Measurements from ENCODE around the gene AGFG2.

DNA sequence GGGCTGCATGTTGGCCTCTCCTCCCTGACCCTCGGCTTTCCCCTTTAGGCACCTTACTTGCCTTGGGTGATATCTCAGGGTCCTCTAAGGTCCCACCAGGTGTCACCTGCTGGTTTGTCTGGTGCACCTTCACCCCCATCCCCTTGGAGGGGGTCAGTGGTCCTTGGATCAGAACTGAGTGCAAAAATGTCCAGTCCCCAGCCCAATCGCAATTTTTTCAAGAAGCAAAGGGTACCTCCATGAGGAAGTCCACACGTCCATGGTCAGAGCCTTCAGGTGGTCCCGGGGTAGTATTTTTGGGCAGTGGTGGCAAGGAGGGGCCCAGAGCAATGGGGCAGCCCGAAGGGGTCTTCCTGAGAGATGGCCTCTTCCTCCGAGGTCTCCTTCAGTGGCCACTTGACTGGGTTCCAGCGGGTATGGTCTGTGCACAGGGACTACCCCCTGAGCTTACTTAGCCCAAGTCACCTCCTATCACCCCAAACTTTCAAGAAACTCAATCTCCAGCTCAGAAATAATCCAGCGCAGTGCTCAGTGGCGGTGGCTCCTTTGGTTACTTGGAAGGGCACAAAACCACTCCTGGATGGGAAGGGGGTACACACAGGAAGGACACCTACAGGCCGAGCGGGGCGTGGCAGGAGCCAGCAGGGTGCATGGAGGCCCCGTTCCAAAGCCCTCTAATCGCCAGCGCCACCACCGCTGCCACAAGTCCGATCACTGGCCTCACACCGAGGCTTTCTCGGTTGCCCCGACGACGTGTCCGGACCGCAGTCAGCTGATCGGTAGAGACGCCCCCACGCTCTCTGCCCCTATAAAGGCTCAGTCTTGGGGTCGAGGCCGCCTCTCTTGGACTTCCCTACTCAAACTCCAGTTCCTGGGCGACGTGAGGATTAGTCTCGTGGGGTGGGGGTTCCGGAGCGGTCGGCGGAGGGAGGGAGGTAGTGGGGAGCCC, 30.2 kb downstream of the AGFG2 start:
- TF ChIP-seq CTCF (IDR thresholded peaks at IDR 0.05; ENCODE audit: low read depth, low read length, missing input control) (peak; percentile 77), RAD21 (IDR thresholded peaks at IDR 0.05) (peak; percentile 60 to 66), REST (IDR thresholded peaks at IDR 0.05) (peak; percentile 82), YY1 (IDR thresholded peaks at IDR 0.05) (peak; percentile 61), EGR1 (IDR thresholded peaks at IDR 0.05; ENCODE audit: low read depth in 2 of 2) (peak in 1 of 2 donors; percentile 83), JUND (IDR thresholded peaks at IDR 0.05) (no peak), HNF4A (conservative IDR thresholded peaks at IDR 0.05) (peak; percentile 53 to 69), FOXA1 (IDR thresholded peaks at IDR 0.05) (no peak), MAX (IDR thresholded peaks at IDR 0.05) (peak; percentile 45)
- TF ChIP-seq, protein P1, sequence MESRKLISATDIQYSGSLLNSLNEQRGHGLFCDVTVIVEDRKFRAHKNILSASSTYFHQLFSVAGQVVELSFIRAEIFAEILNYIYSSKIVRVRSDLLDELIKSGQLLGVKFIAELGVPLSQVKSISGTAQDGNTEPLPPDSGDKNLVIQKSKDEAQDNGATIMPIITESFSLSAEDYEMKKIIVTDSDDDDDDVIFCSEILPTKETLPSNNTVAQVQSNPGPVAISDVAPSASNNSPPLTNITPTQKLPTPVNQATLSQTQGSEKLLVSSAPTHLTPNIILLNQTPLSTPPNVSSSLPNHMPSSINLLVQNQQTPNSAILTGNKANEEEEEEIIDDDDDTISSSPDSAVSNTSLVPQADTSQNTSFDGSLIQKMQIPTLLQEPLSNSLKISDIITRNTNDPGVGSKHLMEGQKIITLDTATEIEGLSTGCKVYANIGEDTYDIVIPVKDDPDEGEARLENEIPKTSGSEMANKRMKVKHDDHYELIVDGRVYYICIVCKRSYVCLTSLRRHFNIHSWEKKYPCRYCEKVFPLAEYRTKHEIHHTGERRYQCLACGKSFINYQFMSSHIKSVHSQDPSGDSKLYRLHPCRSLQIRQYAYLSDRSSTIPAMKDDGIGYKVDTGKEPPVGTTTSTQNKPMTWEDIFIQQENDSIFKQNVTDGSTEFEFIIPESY (IDR thresholded peaks at IDR 0.05) = no peak

All from liver (tissue), 3 donors.